Suprapubic skin (tissue), 4 donors: ENCODE measurements around the gene NARS2.

Experiments used
- EP300 ChIP-seq: sonication (generic); formaldehyde crosslinking; IDR thresholded peaks from one replicate; pipeline ENCODE4 v1.6.1; 2017; ENCODE audit warnings: antibody characterized with exemption
- POLR2A ChIP-seq, 2 donors: fragments of 450-650 bp; IDR thresholded peaks; one replicate each; pipeline ENCODE4 v1.6.1; 2017; ENCODE audit warnings: antibody characterized with exemption in 2 of 2, mild to moderate bottlenecking in 2 of 2, moderate library complexity in 2 of 2
- POLR2AphosphoS5 ChIP-seq, 3 donors: sonication (generic); formaldehyde crosslinking; IDR thresholded peaks; one replicate each; pipeline ENCODE4 v1.6.1; 2017; ENCODE audit warnings: antibody characterized with exemption in 3 of 3
- TF ChIP-seq, protein P1 (sequence below), 2 donors: fragments of 200-600 bp in 1 of 2; fragments of 450-650 bp in 1 of 2; sonication (generic) in 1 of 2; IDR thresholded peaks; one replicate each; pipeline ENCODE4 v1.5.1; 2016 to 2019; ENCODE audit warnings: antibody characterized with exemption in 2 of 2, mild to moderate bottlenecking in 1 of 2, moderate library complexity in 1 of 2

GRCh38 chr11:78489184-78489583 is 85.5 kb downstream of the NARS2 start:
- TF ChIP-seq, protein P1, sequence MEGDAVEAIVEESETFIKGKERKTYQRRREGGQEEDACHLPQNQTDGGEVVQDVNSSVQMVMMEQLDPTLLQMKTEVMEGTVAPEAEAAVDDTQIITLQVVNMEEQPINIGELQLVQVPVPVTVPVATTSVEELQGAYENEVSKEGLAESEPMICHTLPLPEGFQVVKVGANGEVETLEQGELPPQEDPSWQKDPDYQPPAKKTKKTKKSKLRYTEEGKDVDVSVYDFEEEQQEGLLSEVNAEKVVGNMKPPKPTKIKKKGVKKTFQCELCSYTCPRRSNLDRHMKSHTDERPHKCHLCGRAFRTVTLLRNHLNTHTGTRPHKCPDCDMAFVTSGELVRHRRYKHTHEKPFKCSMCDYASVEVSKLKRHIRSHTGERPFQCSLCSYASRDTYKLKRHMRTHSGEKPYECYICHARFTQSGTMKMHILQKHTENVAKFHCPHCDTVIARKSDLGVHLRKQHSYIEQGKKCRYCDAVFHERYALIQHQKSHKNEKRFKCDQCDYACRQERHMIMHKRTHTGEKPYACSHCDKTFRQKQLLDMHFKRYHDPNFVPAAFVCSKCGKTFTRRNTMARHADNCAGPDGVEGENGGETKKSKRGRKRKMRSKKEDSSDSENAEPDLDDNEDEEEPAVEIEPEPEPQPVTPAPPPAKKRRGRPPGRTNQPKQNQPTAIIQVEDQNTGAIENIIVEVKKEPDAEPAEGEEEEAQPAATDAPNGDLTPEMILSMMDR (IDR thresholded peaks at IDR 0.05): no peak
- TF ChIP-seq POLR2A (IDR thresholded peaks at IDR 0.05): no peak
- TF ChIP-seq POLR2AphosphoS5 (IDR thresholded peaks at IDR 0.05): no peak
- TF ChIP-seq EP300: no peak
